Spleen (tissue), 11 donors: Measurements from ENCODE around the gene ESF1. TPM values are rescaled to one million over a fixed set of nuclear protein-coding genes. Genes with fewer than 3 reads are reported as not detected.

Experiments
- DNase-seq: peaks from one replicate; pipeline ENCODE4 v3.0.0-alpha.2; 2020
- H3K27ac ChIP-seq, 8 donors: fragments of 200-600 bp; sonication (generic) in 7 of 8; 1 replicate in 4 of 8; 2 replicates in 4 of 8; pipeline versions ENCODE4 v1.5.0 to v1.8.0; 2016 to 2021; ENCODE audit warnings: inconsistent platforms in 4 of 8, mild to moderate bottlenecking in 4 of 8, moderate library complexity in 1 of 8
- H3K27me3 ChIP-seq, 7 donors: fragments of 200-600 bp; sonication (generic) in 6 of 7; replicated peaks in 1 of 7; 1 replicate in 4 of 7; 2 replicates in 3 of 7; pipeline versions ENCODE4 v1.5.0 to v1.8.0; 2016 to 2021; ENCODE audit warnings: inconsistent platforms in 3 of 7, mild to moderate bottlenecking in 1 of 7
- H3K36me3 ChIP-seq, 6 donors: fragments of 200-600 bp; sonication (generic) in 5 of 6; 1 replicate in 4 of 6; 2 replicates in 2 of 6; pipeline versions ENCODE4 v1.5.0 to v1.8.0; 2016 to 2021; ENCODE audit warnings: inconsistent platforms in 2 of 6
- H3K4me1 ChIP-seq, 6 donors: fragments of 200-600 bp; sonication (generic) in 5 of 6; 1 replicate in 3 of 6; 2 replicates in 3 of 6; pipeline versions ENCODE4 v1.5.0 to v1.8.0; 2016 to 2021; ENCODE audit warnings: inconsistent platforms in 3 of 6
- H3K4me3 ChIP-seq, 8 donors: fragments of 200-600 bp; sonication (generic) in 7 of 8; 1 replicate in 4 of 8; 2 replicates in 4 of 8; pipeline versions ENCODE4 v1.5.0 to v1.8.0; 2016 to 2021; ENCODE audit warnings: inconsistent platforms in 4 of 8, mild to moderate bottlenecking in 4 of 8, moderate library complexity in 2 of 8
- H3K9me3 ChIP-seq, 8 donors: fragments of 200-600 bp; sonication (generic) in 7 of 8; 1 replicate in 4 of 8; 2 replicates in 4 of 8; pipeline versions ENCODE4 v1.5.0 to v1.8.0; 2016 to 2021; ENCODE audit warnings: inconsistent platforms in 4 of 8
- CTCF ChIP-seq, 11 experiments: fragments of 200-600 bp in 7 of 11; fragments of 450-650 bp in 4 of 11; sonication (generic) in 4 of 11; IDR thresholded peaks in 8 of 11; conservative IDR thresholded peaks in 3 of 11; 1 replicate in 7 of 11; 2 replicates in 4 of 11; pipeline versions ENCODE4 v1.4.0 to v1.8.0; 2016 to 2021; ENCODE audit warnings: antibody characterized with exemption in 11 of 11, inconsistent platforms in 4 of 11, mild to moderate bottlenecking in 1 of 11
- POLR2A ChIP-seq, 3 donors: fragments of 450-650 bp; IDR thresholded peaks; one replicate each; pipeline ENCODE4 v1.5.1; 2017; ENCODE audit warnings: antibody characterized with exemption in 3 of 3, mild to moderate bottlenecking in 1 of 3
- POLR2AphosphoS5 ChIP-seq, 3 donors: sonication (generic); formaldehyde crosslinking; IDR thresholded peaks; one replicate each; pipeline ENCODE4 v1.5.1; 2017; ENCODE audit warnings: antibody characterized with exemption in 3 of 3
- WGBS, 5 donors: extraction: QIAGEN DNeasy Blood & Tissue Kit in 3 of 5; methylation state at CpG; one replicate each; pipeline versions ENCODE4 v1.1.5 to v1.1.7; 2013 to 2018; 5-methylcytosine and 5-hydroxymethylcytosine counted together
- intact Hi-C: fragments of 100-400 bp; cut with DNase I; formaldehyde crosslinking; loops from one replicate; pipeline ENCODE4 v1.15.0; 2023; ENCODE audit warnings: low total_unique reads
- polyA plus RNA-seq, 3 donors: library from polyadenylated mRNA; stranded (reverse); fragments of 200-250 nt; gene quantifications; one replicate each; pipeline ENCODE4 v1.2.1, GENCODE V29; 2013
- total RNA-seq, 7 donors: library from RNA; depleted of rRNA in 3 of 7; stranded (reverse); fragments of >200 nt in 3 of 7; fragmentation: NEBNext Ultra II Directional in 4 of 7; extraction: Animal tissue kit (Norgen Biotek cat#: 25700) in 4 of 7; gene quantifications; one replicate each; pipeline versions ENCODE4 v1.1.0 to v1.2.1, GENCODE V29; 2016 to 2021
- donor health status: healthy with polysubstance abuse.
- donor health status: DM: no; HTN: no; CAD: no; lungs with moderate emphysema.
- donor health status: DM: no; HTN: no; CAD: no.
- donor health status: Bipolar disorder and iron deficiency.
- donor health status: healthy.
- donor health status: DM: no; HTN: no; CAD: no.
- donor health status: DM: yes; HTN: yes; CAD: no.

ESF1 gene
- total and polyA plus RNA-seq, 10 donors, result 6.9 to 15.6 (median 13.1) TPM

DNA sequence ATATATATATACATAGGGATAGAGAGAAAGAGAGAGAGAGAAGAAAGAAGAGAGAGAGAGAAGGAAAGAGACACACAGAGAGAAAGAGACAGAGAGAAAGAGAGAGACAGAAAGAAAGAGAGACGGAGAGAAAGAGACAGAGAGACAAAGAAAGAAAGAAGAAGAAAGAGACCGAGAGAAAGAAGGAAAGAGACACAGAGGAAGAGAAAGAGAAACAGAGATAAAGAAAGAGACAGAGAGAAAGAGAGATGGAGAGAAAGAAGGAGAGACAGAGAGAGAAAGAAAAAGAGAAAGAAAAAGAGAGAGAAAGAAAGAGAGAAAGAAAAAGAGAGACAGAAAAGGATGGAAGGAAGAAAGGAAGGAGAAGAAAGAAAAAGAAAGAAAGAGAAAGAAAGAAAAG, 99.1 kb downstream of the ESF1 start:
- peak overlapping the region in 3 of 8 donors; percentile 6 to 21 (median 8) for H3K27ac ChIP-seq
- no peak for TF ChIP-seq CTCF (IDR thresholded peaks at IDR 0.05 in 8 of 11, conservative IDR thresholded peaks at IDR 0.05 in 3 of 11)
- no peak for TF ChIP-seq POLR2A (IDR thresholded peaks at IDR 0.05)
- TF ChIP-seq POLR2AphosphoS5 (IDR thresholded peaks at IDR 0.05), result no peak
- DNase-seq, result no peak
- H3K36me3 ChIP-seq, result no peaks in the 10 kb centered on the region
- intact Hi-C loops, result no loop called here
- H3K4me3 ChIP-seq, result no peak overlapping the region
- H3K27me3 ChIP-seq, result no peaks in the 10 kb centered on the region
- H3K9me3 ChIP-seq, result no peaks in the 10 kb centered on the region
- WGBS, 5 donors, result 81 to 93% (median 88%) methylated on average over 2 of the region's 2 CpGs
- H3K4me1 ChIP-seq, result peaks cover 0 to 34% (median 10%) of the 10 kb centered on the region in 6 donors

DNA sequence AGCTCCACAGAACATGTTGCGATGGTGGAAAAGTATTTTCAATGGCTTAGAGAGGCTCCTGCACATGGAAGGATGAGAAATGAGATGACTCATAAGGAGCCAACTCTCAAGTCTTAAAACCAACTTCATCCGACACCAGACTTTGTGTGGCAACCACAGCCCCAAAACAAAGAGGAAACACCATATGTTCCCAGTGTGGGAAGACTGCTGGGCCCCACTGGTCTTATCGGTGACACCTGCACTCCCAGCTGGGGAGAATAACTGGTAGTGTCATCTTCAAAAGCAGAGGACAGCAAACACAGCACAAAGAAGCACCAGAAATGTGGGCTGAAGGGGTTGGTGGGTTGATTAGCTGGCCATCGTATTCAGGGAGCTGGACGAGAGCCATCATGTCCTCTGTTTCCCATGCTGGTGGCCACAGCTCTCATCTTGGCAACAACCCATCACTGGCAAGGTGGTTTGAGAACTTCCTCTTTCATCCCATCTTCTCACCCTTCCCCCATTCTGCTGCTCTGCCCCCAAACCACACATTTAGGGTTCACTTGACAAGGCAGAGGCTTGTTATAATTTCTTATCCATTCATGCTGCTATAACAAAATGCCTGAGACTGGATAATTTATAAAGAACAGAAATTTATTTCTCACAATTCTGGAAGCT, 100.0 kb downstream of the ESF1 start:
- Histone ChIP-seq H3K36me3 (no peaks in the 10 kb centered on the region), H3K9me3 (no peaks in the 10 kb centered on the region), H3K4me3 (no peak overlapping the region), H3K27me3 (no peaks in the 10 kb centered on the region), H3K4me1 (peaks cover 0 to 34% (median 10%) of the 10 kb centered on the region in 6 donors), H3K27ac (peak overlapping the region in 4 of 8 donors; percentile 26 to 63 (median 48))
- TF ChIP-seq POLR2AphosphoS5 (IDR thresholded peaks at IDR 0.05) (no peak), CTCF (IDR thresholded peaks at IDR 0.05 in 8 of 11, conservative IDR thresholded peaks at IDR 0.05 in 3 of 11) (no peak), POLR2A (IDR thresholded peaks at IDR 0.05) (no peak)
- intact Hi-C loops, result no loop called here
- WGBS, 5 donors, result 18 to 48% (median 32%) methylated on average over 5 of the region's 5 CpGs
- no peak for DNase-seq

- no peaks in the 10 kb centered on the region for H3K36me3 ChIP-seq
- TF ChIP-seq POLR2AphosphoS5 (IDR thresholded peaks at IDR 0.05), result no peak
- peaks cover 0 to 34% (median 10%) of the 10 kb centered on the region in 6 donors for H3K4me1 ChIP-seq
- peak overlapping the region in 3 of 8 donors; percentile 0 to 43 (median 26) for H3K27ac ChIP-seq
- no peak overlapping the region for H3K4me3 ChIP-seq
- no peaks in the 10 kb centered on the region for H3K27me3 ChIP-seq
- no peak for DNase-seq
- no peaks in the 10 kb centered on the region for H3K9me3 ChIP-seq
- 0 to 33% (median 24%) methylated on average over 1 of the region's 1 CpG for WGBS, 5 donors
- intact Hi-C loops, result no loop called here
Measured at GRCh38 chr20:13683833-13684232, 100.9 kb downstream of the ESF1 start.

DNA sequence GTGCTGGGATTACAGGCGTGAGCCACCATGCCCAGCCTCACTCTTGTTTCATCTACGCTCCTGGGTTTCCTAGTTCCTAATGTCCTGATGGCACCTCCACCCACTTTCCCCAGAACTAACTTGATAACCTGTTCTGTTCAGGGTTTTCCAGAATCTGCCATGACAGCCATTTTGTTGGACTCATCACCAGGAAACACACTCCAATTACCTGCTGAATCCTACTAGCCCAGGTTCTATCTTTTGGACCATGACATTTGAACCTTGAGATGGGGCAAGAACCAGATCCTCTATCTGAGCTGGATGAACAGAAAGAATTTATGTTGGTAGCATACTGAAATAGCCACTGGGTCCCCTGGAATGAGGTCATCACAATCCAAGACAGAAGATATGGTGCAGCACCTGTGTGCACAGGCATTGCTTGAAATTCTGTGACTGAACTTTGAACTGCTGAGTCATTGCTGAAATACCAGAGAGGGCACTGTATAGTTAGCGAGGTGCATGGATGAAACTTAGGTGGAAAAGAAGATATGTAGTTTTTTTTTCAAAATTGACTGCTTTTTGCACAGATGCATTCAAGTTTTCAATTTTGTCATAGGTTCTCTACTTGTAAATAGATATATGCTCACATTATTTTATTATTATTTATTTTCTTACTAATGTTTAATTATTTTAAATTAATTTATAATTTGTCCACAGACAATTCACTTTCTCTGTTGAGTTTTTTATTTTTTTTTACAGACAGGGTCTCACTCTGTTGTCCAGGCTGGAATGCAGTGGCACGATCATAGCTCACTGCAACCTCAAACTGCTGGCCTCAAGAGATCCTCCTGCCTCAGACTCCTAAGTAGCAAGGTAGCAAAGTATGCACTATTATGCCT, 103.2 kb downstream of the ESF1 start:
- no peaks in the 10 kb centered on the region for H3K27me3 ChIP-seq
- WGBS, 5 donors, result 60 to 90% (median 83%) methylated on average over 4 of the region's 4 CpGs
- no peak overlapping the region for H3K4me3 ChIP-seq
- no peak for TF ChIP-seq POLR2A (IDR thresholded peaks at IDR 0.05)
- no peak for TF ChIP-seq POLR2AphosphoS5 (IDR thresholded peaks at IDR 0.05)
- TF ChIP-seq CTCF (IDR thresholded peaks at IDR 0.05 in 8 of 11, conservative IDR thresholded peaks at IDR 0.05 in 3 of 11), result no peak
- no peaks in the 10 kb centered on the region for H3K36me3 ChIP-seq
- DNase-seq, result no peak
- H3K9me3 ChIP-seq, result no peaks in the 10 kb centered on the region
- peaks cover 0 to 31% (median 10%) of the 10 kb centered on the region in 6 donors for H3K4me1 ChIP-seq
- no peak overlapping the region for H3K27ac ChIP-seq
- intact Hi-C loops, result no loop called here
